Caco-2 (cell line): ENCODE data around the gene HRK. TPM values are rescaled to one million over a fixed set of nuclear protein-coding genes. Genes with fewer than 3 reads are reported as not detected.

Source experiments
- BruUV-seq: library from RNA; stranded (reverse); fragments of 400-500 nt; replicated peaks from 2 replicates; lab custom pipeline; 2021; lab: Mats Ljungman, UMichigan
- CTCF ChIA-PET: fragments of 300-600 bp; sonication (Branson Sonifier 250); formaldehyde crosslinking; loops from one replicate; lab custom pipeline; 2022; ENCODE audit warnings: antibody characterized with exemption; lab: Charles Lee
- POLR2A ChIA-PET: fragments of 300-600 bp; sonication (Branson Sonifier 250); formaldehyde crosslinking; loops from one replicate; lab custom pipeline; 2022; ENCODE audit warnings: antibody characterized with exemption; lab: Charles Lee
- DNase-seq, 2 experiments: peaks; one replicate each; pipeline versions ENCODE4 v3.0.0 to v3.0.0-alpha.2; 2020 to 2022
- H3K27me3 ChIP-seq: replicated peaks from 2 replicates; pipeline ENCODE4 v1.6.0; 2011; ENCODE audit warnings: low read length; ENCODE audit not compliant: control insufficient read depth, insufficient read depth
- H3K36me3 ChIP-seq: 2 replicates; pipeline ENCODE4 v1.5.1; 2011; ENCODE audit warnings: low read length; ENCODE audit not compliant: control insufficient read depth, insufficient read depth
- H3K4me1 ChIP-seq: fragments of 250-450 bp; sonication (Bioruptor Pico); 2 replicates; pipeline ENCODE4 v1.5.1; 2020; ENCODE audit warnings: mild to moderate bottlenecking
- H3K4me3 ChIP-seq: 2 replicates; pipeline ENCODE4 v1.5.1; 2011; ENCODE audit warnings: low read depth, mild to moderate bottlenecking, control low read depth, low read length
- H3K9me3 ChIP-seq: fragments of 250-450 bp; sonication (Bioruptor Pico); 2 replicates; pipeline ENCODE4 v1.5.1; 2020; ENCODE audit warnings: mild to moderate bottlenecking, moderate library complexity
- H3K27ac Mint-ChIP-seq: one replicate; pipeline ENCODE4 v1.8.0; 2022; ENCODE audit warnings: mixed read lengths; ENCODE audit not compliant: unreplicated experiment
- H3K27me3 Mint-ChIP-seq: one replicate; pipeline ENCODE4 v1.8.0; 2022; ENCODE audit warnings: mixed read lengths; ENCODE audit not compliant: insufficient read depth, unreplicated experiment
- H3K36me3 Mint-ChIP-seq: one replicate; pipeline ENCODE4 v1.8.0; 2022; ENCODE audit warnings: mild to moderate bottlenecking, mixed read lengths; ENCODE audit not compliant: insufficient read depth, unreplicated experiment
- H3K4me1 Mint-ChIP-seq: one replicate; pipeline ENCODE4 v1.8.0; 2022; ENCODE audit warnings: low read depth, mixed read lengths; ENCODE audit not compliant: unreplicated experiment
- H3K4me3 Mint-ChIP-seq: one replicate; pipeline ENCODE4 v1.8.0; 2022; ENCODE audit warnings: mild to moderate bottlenecking, moderate library complexity, mixed read lengths; ENCODE audit not compliant: unreplicated experiment
- H3K9me3 Mint-ChIP-seq: one replicate; pipeline ENCODE4 v1.8.0; 2022; ENCODE audit warnings: mixed read lengths; ENCODE audit not compliant: unreplicated experiment
- CTCF ChIP-seq, 2 experiments: fragments of 200-600 bp in 1 of 2; IDR thresholded peaks; 1 replicate in 1 of 2; 2 replicates in 1 of 2; pipeline versions ENCODE4 v1.5.1 to v1.8.0; 2011 to 2022; ENCODE audit warnings: antibody characterized with exemption in 1 of 2, control low read depth in 1 of 2, inconsistent platforms in 1 of 2, low read depth in 1 of 2, low read length in 1 of 2, mild to moderate bottlenecking in 1 of 2, moderate library complexity in 1 of 2; ENCODE audit not compliant: insufficient read depth in 1 of 2, severe bottlenecking in 1 of 2, unreplicated experiment in 1 of 2
- intact Hi-C: fragments of 100-400 bp; cut with micrococcal nuclease; formaldehyde crosslinking; loops from one replicate; pipeline ENCODE4 v1.10.0; 2022; ENCODE audit not compliant: unreplicated experiment
- total RNA-seq: library from RNA; stranded (reverse); gene quantifications from 2 replicates; pipeline ENCODE4 v1.2.3, GENCODE V29; 2022

The HRK gene
- total RNA-seq, 1 experiment from 2014 or later = 0.61 TPM

GRCh38 chr12:116896411-116896924, 15.2 kb upstream of the HRK start:
- no peaks in the 10 kb centered on the region for H3K9me3 ChIP-seq
- ChIA-PET CTCF (no interaction called here), POLR2A (no interaction called here)
- H3K36me3 ChIP-seq = no peaks in the 10 kb centered on the region
- BruUV-seq = no TSS peak
- 0 out of 2 replicates have a peak, but pooled peaks cover 1% of the 10 kb centered on the region for H3K27me3 ChIP-seq
- no peak overlapping the region for H3K4me3 Mint-ChIP-seq
- intact Hi-C loops = no loop called here
- peaks cover 9% of the 10 kb centered on the region for H3K27me3 Mint-ChIP-seq
- H3K4me3 ChIP-seq = no peak overlapping the region
- H3K9me3 Mint-ChIP-seq = no peaks in the 10 kb centered on the region
- no peak for TF ChIP-seq CTCF (IDR thresholded peaks at IDR 0.05; ENCODE audit: insufficient read depth in 1 of 2, low read depth in 1 of 2, low read length in 1 of 2, severe bottlenecking in 1 of 2, unreplicated experiment in 1 of 2)
- DNase-seq = no peak
- H3K27ac Mint-ChIP-seq = no peak overlapping the region
- no peaks in the 10 kb centered on the region for H3K36me3 Mint-ChIP-seq
- no peaks in the 10 kb centered on the region for H3K4me1 Mint-ChIP-seq
- no peaks in the 10 kb centered on the region for H3K4me1 ChIP-seq

GRCh38 chr12:116894913-116895312, 13.7 kb upstream of the HRK start:
- ChIA-PET POLR2A (no interaction called here), CTCF (no interaction called here)
- H3K9me3 ChIP-seq = no peaks in the 10 kb centered on the region
- Mint-ChIP-seq H3K27ac (no peak overlapping the region), H3K4me1 (no peaks in the 10 kb centered on the region), H3K9me3 (no peaks in the 10 kb centered on the region), H3K27me3 (peaks cover 5% of the 10 kb centered on the region), H3K4me3 (no peak overlapping the region), H3K36me3 (no peaks in the 10 kb centered on the region)
- H3K4me1 ChIP-seq = no peaks in the 10 kb centered on the region
- no TSS peak for BruUV-seq
- intact Hi-C loops = no loop called here
- no peak overlapping the region for H3K4me3 ChIP-seq
- H3K27me3 ChIP-seq = 0 out of 2 replicates have a peak, but pooled peaks cover 1% of the 10 kb centered on the region
- H3K36me3 ChIP-seq = no peaks in the 10 kb centered on the region
- DNase-seq = no peak
- no peak for TF ChIP-seq CTCF (IDR thresholded peaks at IDR 0.05; ENCODE audit: insufficient read depth in 1 of 2, low read depth in 1 of 2, low read length in 1 of 2, severe bottlenecking in 1 of 2, unreplicated experiment in 1 of 2)

- POLR2A ChIA-PET = no interaction called here
- no peaks in the 10 kb centered on the region for H3K27me3 Mint-ChIP-seq
- BruUV-seq = no TSS peak
- H3K4me1 Mint-ChIP-seq = no peaks in the 10 kb centered on the region
- no peaks in the 10 kb centered on the region for H3K9me3 Mint-ChIP-seq
- H3K4me3 ChIP-seq = no peak overlapping the region
- no peaks in the 10 kb centered on the region for H3K9me3 ChIP-seq
- H3K36me3 Mint-ChIP-seq = no peaks in the 10 kb centered on the region
- no peak overlapping the region for H3K27ac Mint-ChIP-seq
- intact Hi-C loops = no loop called here
- no peak overlapping the region for H3K4me3 Mint-ChIP-seq
- H3K36me3 ChIP-seq = no peaks in the 10 kb centered on the region
- CTCF ChIA-PET = no interaction called here
- no peak for DNase-seq
- no peak for TF ChIP-seq CTCF (IDR thresholded peaks at IDR 0.05; ENCODE audit: insufficient read depth in 1 of 2, low read depth in 1 of 2, low read length in 1 of 2, severe bottlenecking in 1 of 2, unreplicated experiment in 1 of 2)
- no peaks in the 10 kb centered on the region for H3K27me3 ChIP-seq
- H3K4me1 ChIP-seq = no peaks in the 10 kb centered on the region
Observed at GRCh38 chr12:116892349-116893140, 11.3 kb upstream of the HRK start.
